HG03045 (cell line): ENCODE results near the gene SOBP.
"Not testable (repeated sequence)": the region's sequence is repeated elsewhere in the genome, so short reads cannot be mapped to it uniquely, and the experiment has no call there.

Experiments
- ATAC-seq: cut with Tn5 transposase; IDR thresholded peaks from one replicate; pipeline ENCODE4 v1.9.1; 2021; ENCODE audit warnings: mild to moderate bottlenecking, moderate library complexity; ENCODE audit not compliant: unreplicated experiment

The SOBP gene

GRCh38 chr6:107547451-107547840, 57.5 kb downstream of the SOBP start:
- ATAC-seq = no peak

GRCh38 chr6:107550241-107550840, 60.4 kb downstream of the SOBP start:
- ATAC-seq = no peak

DNA sequence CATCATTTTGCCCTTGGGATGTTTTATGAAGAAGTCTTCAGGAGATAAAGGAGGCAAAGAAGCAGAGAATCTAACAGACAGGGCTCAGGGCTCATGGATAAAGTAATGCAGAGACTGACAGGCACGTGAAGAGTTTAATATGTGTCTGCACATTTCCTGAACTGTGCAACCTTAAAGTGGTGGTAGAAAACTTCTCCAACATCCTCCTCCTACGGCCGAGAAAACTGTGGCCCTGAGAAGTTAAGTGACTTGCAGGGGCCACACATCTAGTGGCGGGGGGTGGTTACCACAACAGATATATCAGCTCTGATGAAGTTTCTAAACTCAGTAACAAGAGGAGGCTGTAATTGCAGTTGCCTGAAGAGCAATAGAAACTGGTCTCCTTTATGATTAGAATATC, 61.0 kb downstream of the SOBP start:
- ATAC-seq = no peak

DNA sequence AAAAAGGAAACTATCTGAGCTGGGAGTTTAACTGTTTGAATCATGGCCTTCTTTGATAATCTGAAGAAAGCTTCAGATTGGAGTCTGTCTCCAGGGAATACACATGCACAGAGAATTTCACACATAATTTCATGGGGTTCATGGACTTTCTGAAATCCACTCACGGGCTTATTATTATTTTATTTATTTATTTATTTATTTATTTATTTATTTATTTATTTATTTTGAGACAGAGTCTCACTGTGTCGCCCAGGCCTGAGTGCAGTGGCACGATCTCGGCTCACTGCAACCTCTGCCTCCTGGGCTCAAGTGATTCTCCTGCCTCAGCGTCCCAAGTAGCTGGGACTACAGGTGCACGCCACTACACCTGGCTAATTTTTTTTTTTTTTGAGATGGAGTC, 63.2 kb downstream of the SOBP start:
- ATAC-seq = not testable (repeated sequence)

DNA sequence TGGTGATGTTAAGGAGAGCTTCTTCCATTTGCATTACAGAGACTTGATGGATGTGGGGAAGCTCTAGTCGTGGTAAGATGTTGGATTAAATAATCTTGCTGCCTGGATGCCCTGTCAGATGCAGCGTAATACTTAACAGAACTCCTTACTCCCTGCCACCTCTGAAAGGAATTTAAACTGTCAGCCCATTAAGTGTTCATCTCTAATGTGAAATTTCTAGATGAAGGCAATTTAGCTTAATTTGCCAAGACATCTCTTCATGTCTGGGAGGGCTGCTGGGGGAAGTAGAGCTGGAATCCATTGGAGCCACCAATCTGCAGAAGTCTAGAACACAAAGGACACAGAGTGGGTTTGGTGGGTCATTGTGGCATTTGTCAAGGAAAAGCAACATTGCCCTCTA, 64.4 kb downstream of the SOBP start:
- no peak for ATAC-seq

DNA sequence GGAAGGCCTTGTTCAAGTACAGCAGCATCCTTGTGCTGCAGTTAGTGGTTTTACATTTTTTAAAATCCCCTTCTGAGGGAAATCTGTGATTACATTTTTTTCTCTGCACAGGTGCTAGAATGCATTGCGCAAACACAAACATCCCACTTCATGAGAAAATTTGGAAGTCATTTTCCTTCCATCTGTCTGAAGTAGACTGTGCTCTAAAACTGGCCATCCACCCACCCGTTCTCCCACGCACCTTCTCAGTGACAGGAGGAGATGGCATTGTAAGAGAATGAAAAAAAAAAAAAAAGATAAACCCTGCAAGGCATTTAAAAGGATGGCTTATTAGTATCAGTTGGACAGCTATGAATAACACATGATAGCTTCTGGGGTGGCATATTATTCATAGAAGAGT, 65.0 kb downstream of the SOBP start:
- ATAC-seq = no peak

- ATAC-seq = no peak
These were observed 65.5 kb downstream of the SOBP start for GRCh38 chr6:107555449-107555848.

DNA sequence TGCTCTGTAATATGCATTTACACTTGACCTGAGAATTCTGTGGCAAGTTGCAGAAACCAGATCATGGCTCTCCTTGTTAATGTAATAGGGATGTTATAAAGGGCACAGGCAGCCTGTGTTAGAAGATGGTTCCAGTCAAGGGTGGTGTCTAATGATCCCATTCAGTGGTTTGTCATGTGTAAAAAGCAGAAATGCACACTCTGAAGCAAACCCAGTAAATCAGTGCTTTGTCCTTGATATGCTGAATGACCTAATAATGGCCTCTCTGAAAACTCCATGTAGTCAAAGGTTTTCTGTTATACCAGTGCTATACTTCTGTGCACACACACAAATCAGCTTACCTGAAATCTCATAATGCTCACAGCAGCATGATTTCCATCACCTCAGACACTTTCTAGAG, 66.2 kb downstream of the SOBP start:
- ATAC-seq = no peak

DNA sequence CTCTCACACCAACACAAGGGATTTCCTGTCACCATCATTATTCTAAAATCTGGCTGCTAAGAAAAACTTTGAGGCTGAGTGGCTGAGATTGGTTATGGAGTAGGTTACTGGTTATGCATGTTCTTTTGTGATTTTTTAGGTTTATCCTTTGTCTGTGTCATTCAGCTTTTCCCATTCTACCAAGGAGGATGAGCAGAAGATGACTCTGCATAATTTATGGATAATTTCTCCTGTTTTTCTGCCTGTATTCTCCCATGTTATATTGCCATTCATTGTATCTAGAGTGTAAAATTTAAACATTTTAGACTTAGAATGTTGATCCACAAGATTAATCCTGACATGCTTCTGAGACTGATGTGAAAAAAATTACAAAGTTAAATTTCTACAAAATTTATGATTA, 67.8 kb downstream of the SOBP start:
- no peak for ATAC-seq

DNA sequence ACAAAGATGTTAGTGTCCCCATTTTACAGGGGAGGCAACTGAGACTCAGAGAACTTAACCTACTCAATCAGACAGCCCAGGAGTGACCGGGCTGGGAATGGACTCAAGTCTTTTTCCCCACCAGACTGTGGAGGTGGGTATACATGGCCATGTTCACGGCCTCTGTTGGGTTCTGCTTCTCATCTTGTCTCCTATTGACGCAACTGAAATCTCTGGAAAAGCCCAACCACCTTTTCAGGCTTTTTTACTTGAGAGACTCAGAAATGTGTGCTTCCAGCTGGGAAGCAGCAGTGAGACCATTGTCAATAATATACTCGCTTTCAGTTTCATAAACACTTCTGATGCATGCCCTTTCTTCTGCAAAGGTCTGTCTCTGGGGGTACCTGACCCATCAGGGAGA, 70.7 kb downstream of the SOBP start:
- no peak for ATAC-seq

- no peak for ATAC-seq
These were observed 71.4 kb downstream of the SOBP start for GRCh38 chr6:107561306-107561705.

DNA sequence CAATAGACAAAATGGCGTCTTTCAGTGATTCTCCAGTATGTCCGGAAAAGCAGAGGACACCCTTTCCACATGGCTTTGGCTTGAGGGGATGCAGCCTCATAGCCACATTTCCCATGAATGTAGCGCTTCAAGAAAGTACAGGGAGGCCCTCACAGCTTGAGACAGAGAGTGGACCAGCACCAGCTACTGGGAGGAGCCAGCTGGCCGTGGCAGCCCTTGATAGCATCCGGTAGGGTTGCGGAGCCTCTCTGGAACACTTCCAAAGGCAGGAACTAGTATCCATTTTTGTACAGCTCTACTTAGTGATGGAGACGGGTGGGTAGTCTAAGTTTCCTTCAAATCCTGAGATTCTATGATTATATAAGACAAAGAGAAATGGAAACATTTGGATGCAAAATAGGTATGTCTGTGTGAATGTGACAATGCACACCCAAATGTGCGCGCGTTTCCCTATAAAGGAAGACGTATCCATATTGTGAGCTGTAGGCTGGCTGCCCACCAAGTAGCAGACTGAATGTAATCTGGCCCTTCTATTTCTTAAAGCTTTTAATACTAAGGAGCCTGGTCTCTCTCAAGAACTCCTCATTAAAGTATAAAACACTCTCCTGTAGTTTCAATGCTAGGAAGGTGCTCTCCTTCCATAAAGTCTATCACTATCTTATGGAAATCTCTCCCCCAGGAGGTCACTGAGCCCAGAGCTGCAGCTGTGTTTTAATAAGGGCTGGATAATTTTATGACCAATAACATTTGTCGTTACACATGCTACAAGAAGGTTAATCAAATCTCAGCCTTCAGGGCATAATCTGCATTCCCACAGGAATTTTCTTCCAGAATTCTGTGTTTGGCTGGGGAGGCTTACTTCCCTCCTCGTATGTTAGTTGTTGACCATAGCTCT, 74.0 kb downstream of the SOBP start:
- ATAC-seq = no peak

GRCh38 chr6:107564589-107564951, 74.7 kb downstream of the SOBP start:
- no peak for ATAC-seq

DNA sequence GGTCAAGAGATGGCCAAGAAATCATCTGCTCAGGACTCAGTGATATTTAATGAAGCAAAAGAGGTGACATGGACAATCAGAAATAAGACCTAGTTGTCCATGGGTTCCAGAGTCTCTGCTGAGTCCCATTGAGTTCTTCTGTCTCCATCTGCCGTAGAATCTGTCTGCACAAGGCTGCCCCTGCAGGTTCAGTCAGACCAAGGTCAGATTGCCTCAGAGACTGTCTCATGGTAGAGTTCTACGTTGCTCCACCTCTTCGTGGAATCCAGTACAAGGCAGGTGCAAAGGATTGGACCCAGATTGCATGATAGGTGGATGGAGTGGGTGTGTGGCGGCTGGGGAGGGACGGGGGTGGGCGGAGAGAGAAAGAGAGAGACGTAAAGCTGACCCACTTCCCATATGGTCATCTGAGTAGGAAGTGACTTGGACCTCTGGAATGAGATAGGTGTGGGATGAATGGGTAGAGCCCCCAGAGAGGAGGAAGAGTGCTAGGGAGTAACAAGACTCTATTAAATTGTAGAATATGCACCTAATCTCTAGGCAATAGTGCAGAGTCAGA, 75.3 kb downstream of the SOBP start:
- no peak for ATAC-seq

GRCh38 chr6:107567643-107568042, 77.7 kb downstream of the SOBP start:
- no peak for ATAC-seq

DNA sequence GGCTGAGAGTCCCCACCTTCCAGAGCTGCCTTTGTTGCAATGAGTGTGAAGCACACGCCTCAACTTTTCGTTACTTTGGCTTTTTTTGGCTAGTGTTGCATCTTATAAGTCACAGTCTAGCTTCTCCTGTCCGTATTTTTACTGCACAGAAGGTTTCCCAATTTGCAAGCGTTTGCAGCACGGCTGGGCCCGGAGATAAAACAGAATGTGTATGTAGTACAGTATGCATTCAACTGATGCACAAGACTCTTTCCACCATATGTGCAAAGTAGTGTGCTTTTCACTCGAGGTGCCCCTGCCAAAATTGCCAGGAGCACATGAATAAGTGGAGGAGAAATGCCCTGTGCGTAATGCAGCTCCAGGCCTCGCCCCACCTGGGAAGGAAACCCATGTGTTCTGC, 79.6 kb downstream of the SOBP start:
- no peak for ATAC-seq

GRCh38 chr6:107571354-107571753, 81.4 kb downstream of the SOBP start:
- no peak for ATAC-seq

- no peak for ATAC-seq
These were observed 83.0 kb downstream of the SOBP start for GRCh38 chr6:107572886-107573285.

GRCh38 chr6:107574856-107575255, 84.9 kb downstream of the SOBP start:
- no peak for ATAC-seq

GRCh38 chr6:107576852-107577251, 86.9 kb downstream of the SOBP start:
- ATAC-seq = no peak

GRCh38 chr6:107578642-107579341, 88.9 kb downstream of the SOBP start:
- ATAC-seq = no peak
